ENCODE data around the gene RNF114.
A peak's percentile ranks its signal among the peaks of the same experiment; 100 is the strongest.
"Not testable (repeated sequence)": the region's sequence is repeated elsewhere in the genome, so short reads cannot be mapped to it uniquely, and the experiment has no call there.

The RNF114 gene

GRCh38 chr20:49893242-49894072 lies 42.7 kb upstream of the RNF114 start:
- Histone ChIP-seq H3K27me3 (ENCODE audit: low read depth, low read length) (no peaks in the 10 kb centered on the region), H3K79me2 (ENCODE audit: low read length) (peaks cover 20% of the 10 kb centered on the region; the same call in 1 of the 2 replicates), H3K36me3 (replicated peaks; ENCODE audit: low read depth, low read length) (peaks cover 13% of the 10 kb centered on the region), H2AFZ (ENCODE audit: low read depth, low read length) (no peak overlapping the region), H3K9me3 (ENCODE audit: insufficient read depth, low read length) (no peaks in the 10 kb centered on the region), H4K20me1 (ENCODE audit: insufficient read depth, low read length) (no peaks in the 10 kb centered on the region), H3K4me1 (ENCODE audit: low read length) (peaks cover 47% of the 10 kb centered on the region), H3K9ac (ENCODE audit: low read length) (peak overlapping the region; percentile 75), H3K4me3 (ENCODE audit: low read length) (peak overlapping the region; percentile 71), H3K27ac (ENCODE audit: low read length) (peak overlapping the region; percentile 89), H3K4me2 (ENCODE audit: low read length) (peak overlapping the region; percentile 95)
- TF ChIP-seq CTCF (IDR thresholded peaks at IDR 0.05; ENCODE audit: low read depth, low read length) (no peak), EZH2phosphoT487 (IDR thresholded peaks at IDR 0.05; ENCODE audit: low read depth) (no peak)

- H3K4me3 ChIP-seq (ENCODE audit: low read length) = peak overlapping the region; percentile 71
- no peak for TF ChIP-seq CTCF (IDR thresholded peaks at IDR 0.05; ENCODE audit: low read depth, low read length)
- no peak for TF ChIP-seq EZH2phosphoT487 (IDR thresholded peaks at IDR 0.05; ENCODE audit: low read depth)
- H3K4me2 ChIP-seq (ENCODE audit: low read length) = peak overlapping the region; percentile 95
- H3K79me2 ChIP-seq (ENCODE audit: low read length) = peaks cover 20% of the 10 kb centered on the region; the same call in 1 of the 2 replicates
- H4K20me1 ChIP-seq (ENCODE audit: insufficient read depth, low read length) = no peaks in the 10 kb centered on the region
- no peaks in the 10 kb centered on the region for H3K9me3 ChIP-seq (ENCODE audit: insufficient read depth, low read length)
- no peaks in the 10 kb centered on the region for H3K27me3 ChIP-seq (ENCODE audit: low read depth, low read length)
- peaks cover 10% of the 10 kb centered on the region for H3K36me3 ChIP-seq (replicated peaks; ENCODE audit: low read depth, low read length)
- peaks cover 43% of the 10 kb centered on the region for H3K4me1 ChIP-seq (ENCODE audit: low read length)
- H3K27ac ChIP-seq (ENCODE audit: low read length) = peak overlapping the region; percentile 89
- H3K9ac ChIP-seq (ENCODE audit: low read length) = peak overlapping the region; percentile 75
- no peak overlapping the region for H2AFZ ChIP-seq (ENCODE audit: low read depth, low read length)
These were observed 42.1 kb upstream of the RNF114 start for GRCh38 chr20:49894073-49894470.

GRCh38 chr20:49895474-49896093 lies 40.6 kb upstream of the RNF114 start:
- Histone ChIP-seq H3K79me2 (ENCODE audit: low read length) (peaks cover 20% of the 10 kb centered on the region; the same call in 1 of the 2 replicates), H3K4me1 (ENCODE audit: low read length) (peaks cover 43% of the 10 kb centered on the region)
- not testable (repeated sequence) for H3K27me3 ChIP-seq (ENCODE audit: low read depth, low read length); H3K4me2 ChIP-seq (ENCODE audit: low read length); H3K27ac ChIP-seq (ENCODE audit: low read length); H3K36me3 ChIP-seq (replicated peaks; ENCODE audit: low read depth, low read length); H3K4me3 ChIP-seq (ENCODE audit: low read length); H2AFZ ChIP-seq (ENCODE audit: low read depth, low read length); H3K9ac ChIP-seq (ENCODE audit: low read length); H4K20me1 ChIP-seq (ENCODE audit: insufficient read depth, low read length); H3K9me3 ChIP-seq (ENCODE audit: insufficient read depth, low read length)

- Histone ChIP-seq H2AFZ (ENCODE audit: low read depth, low read length) (no peak overlapping the region), H3K4me3 (ENCODE audit: low read length) (no peak overlapping the region), H3K27me3 (ENCODE audit: low read depth, low read length) (no peaks in the 10 kb centered on the region), H3K9ac (ENCODE audit: low read length) (no peak overlapping the region), H3K79me2 (ENCODE audit: low read length) (peaks cover 20% of the 10 kb centered on the region; the same call in 1 of the 2 replicates), H3K9me3 (ENCODE audit: insufficient read depth, low read length) (no peaks in the 10 kb centered on the region), H3K27ac (ENCODE audit: low read length) (no peak overlapping the region), H3K4me2 (ENCODE audit: low read length) (no peak overlapping the region), H4K20me1 (ENCODE audit: insufficient read depth, low read length) (no peaks in the 10 kb centered on the region), H3K36me3 (replicated peaks; ENCODE audit: low read depth, low read length) (no peaks in the 10 kb centered on the region), H3K4me1 (ENCODE audit: low read length) (peaks cover 43% of the 10 kb centered on the region)
- TF ChIP-seq CTCF (IDR thresholded peaks at IDR 0.05; ENCODE audit: low read depth, low read length) (no peak), EZH2phosphoT487 (IDR thresholded peaks at IDR 0.05; ENCODE audit: low read depth) (no peak)
These were observed 40.0 kb upstream of the RNF114 start for GRCh38 chr20:49896204-49896603.
